ENCODE measurements around the gene TMEM86A.

TMEM86A gene

GRCh38 chr11:18748766-18749365 lies 50.3 kb downstream of the TMEM86A start:
- H3K4me3 ChIP-seq (ENCODE audit: insufficient read depth in 1 of 2, low read depth in 1 of 2, low read length in 2 of 2), result no peak overlapping the region
- H3K9ac ChIP-seq (ENCODE audit: low read length), result no peak overlapping the region
- 73% methylated on average over 13 of the region's 13 CpGs for WGBS
- no peak overlapping the region for H2AFZ ChIP-seq (ENCODE audit: low read depth, low read length)
- DNase-seq, result peak; percentile 64
- peaks cover 9% of the 10 kb centered on the region for H3K4me1 ChIP-seq (ENCODE audit: control insufficient read depth, insufficient read depth, low read depth, low read length)
- H2BK12ac ChIP-seq (ENCODE audit: low read length in 2 of 2), result no peak overlapping the region
- no peak overlapping the region for H3K14ac ChIP-seq (ENCODE audit: low read length in 2 of 2)
- no peaks in the 10 kb centered on the region for H3K79me1 ChIP-seq (replicated peaks; ENCODE audit: low read length, poor library complexity, severe bottlenecking)
- no peaks in the 10 kb centered on the region for H3K36me3 ChIP-seq (ENCODE audit: control insufficient read depth in 1 of 2, insufficient read depth in 2 of 2, low read depth in 1 of 2, low read length in 2 of 2)
- no peak overlapping the region for H4K8ac ChIP-seq (ENCODE audit: low read length)
- H2AK5ac ChIP-seq (ENCODE audit: low read length, severe bottlenecking), result no peak overlapping the region
- H2BK120ac ChIP-seq (ENCODE audit: low read depth, low read length), result no peak overlapping the region
- H4K91ac ChIP-seq (ENCODE audit: low read length), result no peak overlapping the region
- no peaks in the 10 kb centered on the region for H3K9me3 ChIP-seq (ENCODE audit: control insufficient read depth, low read length)
- no peak overlapping the region for H3K23ac ChIP-seq (ENCODE audit: low read length in 2 of 2)
- H3K4ac ChIP-seq (ENCODE audit: low read depth in 1 of 2, low read length in 2 of 2), result no peak overlapping the region
- H3K18ac ChIP-seq (ENCODE audit: low read depth in 1 of 2, low read length in 2 of 2), result no peak overlapping the region
- H2BK5ac ChIP-seq (ENCODE audit: low read depth, low read length, poor library complexity, severe bottlenecking), result no peak overlapping the region
- H3K27me3 ChIP-seq (ENCODE audit: control insufficient read depth in 1 of 2, insufficient read depth in 1 of 2, low read length in 2 of 2), result no peaks in the 10 kb centered on the region
- H2BK15ac ChIP-seq (ENCODE audit: low read depth, poor library complexity, severe bottlenecking), result no peak overlapping the region
- no peak overlapping the region for H3K4me2 ChIP-seq (ENCODE audit: low read length, poor library complexity, severe bottlenecking)
- no peak overlapping the region for H3K27ac ChIP-seq (ENCODE audit: low read length, poor library complexity, severe bottlenecking)

DNA sequence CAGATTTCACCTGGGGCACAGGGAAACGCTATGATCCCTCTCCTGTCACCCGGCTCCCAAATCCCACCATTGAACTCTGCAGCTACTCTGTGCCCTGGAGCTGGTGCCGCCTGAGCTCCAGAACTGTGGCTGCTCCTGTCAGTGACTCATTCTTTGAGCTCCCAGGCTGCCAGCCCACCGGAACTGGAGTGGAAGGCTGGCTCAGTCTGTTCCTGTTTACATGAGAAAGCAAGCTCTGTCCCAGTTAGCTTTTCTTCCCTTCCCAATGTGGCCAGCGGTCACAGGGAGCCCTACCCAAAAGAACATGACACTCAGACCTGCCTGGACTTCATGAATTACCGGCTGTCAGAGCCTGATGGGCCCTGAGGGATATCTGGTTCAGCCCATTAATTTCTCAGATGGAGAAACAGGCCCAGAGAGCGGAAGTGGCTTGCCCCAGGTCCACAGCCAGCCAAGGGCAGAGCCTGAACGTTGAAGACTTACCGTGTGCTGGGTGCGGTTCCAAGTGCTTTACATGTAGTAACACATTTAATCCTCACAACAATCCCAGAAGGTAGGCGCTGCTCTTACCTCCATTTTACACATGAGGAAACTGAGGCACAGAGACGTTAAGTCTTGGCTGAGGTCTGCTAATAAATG lies 51.2 kb downstream of the TMEM86A start:
- H3K36me3 ChIP-seq (ENCODE audit: control insufficient read depth in 1 of 2, insufficient read depth in 2 of 2, low read depth in 1 of 2, low read length in 2 of 2), result no peaks in the 10 kb centered on the region
- H4K91ac ChIP-seq (ENCODE audit: low read length), result peak overlapping the region; percentile 71
- H3K23ac ChIP-seq (ENCODE audit: low read length in 2 of 2), result no peak overlapping the region
- H3K9me3 ChIP-seq (ENCODE audit: control insufficient read depth, low read length), result no peaks in the 10 kb centered on the region
- H3K4me3 ChIP-seq (ENCODE audit: insufficient read depth in 1 of 2, low read depth in 1 of 2, low read length in 2 of 2), result no peak overlapping the region
- H2BK15ac ChIP-seq (ENCODE audit: low read depth, poor library complexity, severe bottlenecking), result no peak overlapping the region
- H2BK5ac ChIP-seq (ENCODE audit: low read depth, low read length, poor library complexity, severe bottlenecking), result no peak overlapping the region
- peak overlapping the region; percentile 51 for H2BK120ac ChIP-seq (ENCODE audit: low read depth, low read length)
- WGBS, result 34% methylated on average over 10 of the region's 12 CpGs
- no peak overlapping the region for H3K4me2 ChIP-seq (ENCODE audit: low read length, poor library complexity, severe bottlenecking)
- H3K79me1 ChIP-seq (replicated peaks; ENCODE audit: low read length, poor library complexity, severe bottlenecking), result no peaks in the 10 kb centered on the region
- peak overlapping the region; percentile 36 for H3K27ac ChIP-seq (ENCODE audit: low read length, poor library complexity, severe bottlenecking)
- H2AK5ac ChIP-seq (ENCODE audit: low read length, severe bottlenecking), result no peak overlapping the region
- H3K4me1 ChIP-seq (ENCODE audit: control insufficient read depth, insufficient read depth, low read depth, low read length), result peaks cover 9% of the 10 kb centered on the region
- peak overlapping the region; percentile 52 to 84 for H3K4ac ChIP-seq (ENCODE audit: low read depth in 1 of 2, low read length in 2 of 2)
- DNase-seq, result peak; percentile 86
- H3K18ac ChIP-seq (ENCODE audit: low read depth in 1 of 2, low read length in 2 of 2), result peak overlapping the region; percentile 81 to 86
- peak overlapping the region in 1 of 2 experiments; percentile 46 for H3K14ac ChIP-seq (ENCODE audit: low read length in 2 of 2)
- H3K9ac ChIP-seq (ENCODE audit: low read length), result peak overlapping the region; percentile 58
- peak overlapping the region; percentile 9 to 65 for H2BK12ac ChIP-seq (ENCODE audit: low read length in 2 of 2)
- peak overlapping the region; percentile 88 for H4K8ac ChIP-seq (ENCODE audit: low read length)
- no peaks in the 10 kb centered on the region for H3K27me3 ChIP-seq (ENCODE audit: control insufficient read depth in 1 of 2, insufficient read depth in 1 of 2, low read length in 2 of 2)
- peak overlapping the region; percentile 60 for H2AFZ ChIP-seq (ENCODE audit: low read depth, low read length)

- H3K27me3 ChIP-seq (ENCODE audit: control insufficient read depth in 1 of 2, insufficient read depth in 1 of 2, low read length in 2 of 2), result no peaks in the 10 kb centered on the region
- H2BK12ac ChIP-seq (ENCODE audit: low read length in 2 of 2), result no peak overlapping the region
- no peak overlapping the region for H4K8ac ChIP-seq (ENCODE audit: low read length)
- H2AFZ ChIP-seq (ENCODE audit: low read depth, low read length), result no peak overlapping the region
- H3K36me3 ChIP-seq (ENCODE audit: control insufficient read depth in 1 of 2, insufficient read depth in 2 of 2, low read depth in 1 of 2, low read length in 2 of 2), result no peaks in the 10 kb centered on the region
- no peak overlapping the region for H3K14ac ChIP-seq (ENCODE audit: low read length in 2 of 2)
- H3K18ac ChIP-seq (ENCODE audit: low read depth in 1 of 2, low read length in 2 of 2), result no peak overlapping the region
- H3K23ac ChIP-seq (ENCODE audit: low read length in 2 of 2), result no peak overlapping the region
- H3K4me1 ChIP-seq (ENCODE audit: control insufficient read depth, insufficient read depth, low read depth, low read length), result peaks cover 9% of the 10 kb centered on the region
- WGBS, result 100% methylated on average over 2 of the region's 3 CpGs
- DNase-seq, result no peak
- no peaks in the 10 kb centered on the region for H3K79me1 ChIP-seq (replicated peaks; ENCODE audit: low read length, poor library complexity, severe bottlenecking)
- no peak overlapping the region for H3K27ac ChIP-seq (ENCODE audit: low read length, poor library complexity, severe bottlenecking)
- H3K4me2 ChIP-seq (ENCODE audit: low read length, poor library complexity, severe bottlenecking), result no peak overlapping the region
- H3K4me3 ChIP-seq (ENCODE audit: insufficient read depth in 1 of 2, low read depth in 1 of 2, low read length in 2 of 2), result no peak overlapping the region
- no peak overlapping the region for H2BK120ac ChIP-seq (ENCODE audit: low read depth, low read length)
- no peak overlapping the region for H3K4ac ChIP-seq (ENCODE audit: low read depth in 1 of 2, low read length in 2 of 2)
- H2BK15ac ChIP-seq (ENCODE audit: low read depth, poor library complexity, severe bottlenecking), result no peak overlapping the region
- no peak overlapping the region for H4K91ac ChIP-seq (ENCODE audit: low read length)
- H3K9me3 ChIP-seq (ENCODE audit: control insufficient read depth, low read length), result no peaks in the 10 kb centered on the region
- no peak overlapping the region for H3K9ac ChIP-seq (ENCODE audit: low read length)
- no peak overlapping the region for H2BK5ac ChIP-seq (ENCODE audit: low read depth, low read length, poor library complexity, severe bottlenecking)
- no peak overlapping the region for H2AK5ac ChIP-seq (ENCODE audit: low read length, severe bottlenecking)
These were observed 52.4 kb downstream of the TMEM86A start for GRCh38 chr11:18750944-18751343.

DNA sequence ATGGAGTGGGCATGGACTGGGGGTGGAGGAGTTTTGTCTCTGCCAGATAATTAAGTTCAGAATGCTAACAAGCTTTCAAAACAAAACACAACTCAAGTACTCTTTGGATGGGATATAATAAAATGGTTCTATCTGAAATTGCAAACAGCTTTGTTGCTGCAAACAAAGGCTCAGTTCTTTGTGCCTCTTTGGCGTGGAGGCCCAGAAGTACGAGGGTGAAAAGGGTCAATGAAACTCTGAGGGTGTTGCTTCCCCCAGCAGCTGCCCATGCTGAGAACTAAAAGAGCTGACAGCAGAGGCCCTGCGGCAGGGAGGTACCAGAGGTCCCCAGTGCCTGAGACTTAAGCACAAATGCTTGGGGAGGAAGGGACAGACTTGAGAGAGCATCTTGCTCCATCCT lies 53.9 kb downstream of the TMEM86A start:
- Histone ChIP-seq H4K8ac (ENCODE audit: low read length) (no peak overlapping the region), H3K14ac (ENCODE audit: low read length in 2 of 2) (no peak overlapping the region), H3K4me1 (ENCODE audit: control insufficient read depth, insufficient read depth, low read depth, low read length) (peaks cover 9% of the 10 kb centered on the region), H2BK5ac (ENCODE audit: low read depth, low read length, poor library complexity, severe bottlenecking) (no peak overlapping the region), H3K4me2 (ENCODE audit: low read length, poor library complexity, severe bottlenecking) (no peak overlapping the region), H3K4ac (ENCODE audit: low read depth in 1 of 2, low read length in 2 of 2) (no peak overlapping the region), H3K18ac (ENCODE audit: low read depth in 1 of 2, low read length in 2 of 2) (no peak overlapping the region), H3K23ac (ENCODE audit: low read length in 2 of 2) (no peak overlapping the region), H3K4me3 (ENCODE audit: insufficient read depth in 1 of 2, low read depth in 1 of 2, low read length in 2 of 2) (no peak overlapping the region), H2AFZ (ENCODE audit: low read depth, low read length) (no peak overlapping the region), H2BK120ac (ENCODE audit: low read depth, low read length) (no peak overlapping the region), H3K9me3 (ENCODE audit: control insufficient read depth, low read length) (no peaks in the 10 kb centered on the region), H4K91ac (ENCODE audit: low read length) (no peak overlapping the region), H3K36me3 (ENCODE audit: control insufficient read depth in 1 of 2, insufficient read depth in 2 of 2, low read depth in 1 of 2, low read length in 2 of 2) (no peaks in the 10 kb centered on the region), H3K9ac (ENCODE audit: low read length) (no peak overlapping the region), H2BK15ac (ENCODE audit: low read depth, poor library complexity, severe bottlenecking) (no peak overlapping the region), H3K27ac (ENCODE audit: low read length, poor library complexity, severe bottlenecking) (no peak overlapping the region), H2BK12ac (ENCODE audit: low read length in 2 of 2) (no peak overlapping the region), H3K79me1 (replicated peaks; ENCODE audit: low read length, poor library complexity, severe bottlenecking) (no peaks in the 10 kb centered on the region), H2AK5ac (ENCODE audit: low read length, severe bottlenecking) (no peak overlapping the region), H3K27me3 (ENCODE audit: control insufficient read depth in 1 of 2, insufficient read depth in 1 of 2, low read length in 2 of 2) (peaks cover 0 to 4% of the 10 kb centered on the region in 2 experiments)
- WGBS, result 54% methylated on average over 3 of the region's 3 CpGs
- no peak for DNase-seq
